Measurements from ENCODE around the gene BCORL1.

The BCORL1 gene

DNA sequence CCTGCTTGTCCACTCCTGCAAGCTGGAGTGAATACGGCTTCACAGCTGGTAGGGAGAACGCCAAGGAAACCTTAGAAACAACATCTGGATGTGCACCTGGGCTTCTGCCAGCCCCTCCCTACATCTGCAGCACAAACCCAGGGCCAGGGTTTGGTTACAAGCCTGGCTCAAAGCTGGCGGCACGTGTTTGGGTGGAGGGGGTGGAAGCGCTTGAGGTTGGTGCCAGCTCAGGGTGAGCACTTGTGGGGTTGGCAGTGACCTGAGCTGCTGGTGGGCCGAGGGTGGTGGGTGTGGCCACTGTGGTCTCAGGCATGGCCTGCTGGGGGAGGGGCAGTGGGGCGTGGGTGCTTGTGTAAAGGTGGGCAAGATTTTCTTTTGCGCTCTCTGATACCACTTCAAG lies 112.3 kb downstream of the BCORL1 start:
- TF ChIP-seq, protein P1, sequence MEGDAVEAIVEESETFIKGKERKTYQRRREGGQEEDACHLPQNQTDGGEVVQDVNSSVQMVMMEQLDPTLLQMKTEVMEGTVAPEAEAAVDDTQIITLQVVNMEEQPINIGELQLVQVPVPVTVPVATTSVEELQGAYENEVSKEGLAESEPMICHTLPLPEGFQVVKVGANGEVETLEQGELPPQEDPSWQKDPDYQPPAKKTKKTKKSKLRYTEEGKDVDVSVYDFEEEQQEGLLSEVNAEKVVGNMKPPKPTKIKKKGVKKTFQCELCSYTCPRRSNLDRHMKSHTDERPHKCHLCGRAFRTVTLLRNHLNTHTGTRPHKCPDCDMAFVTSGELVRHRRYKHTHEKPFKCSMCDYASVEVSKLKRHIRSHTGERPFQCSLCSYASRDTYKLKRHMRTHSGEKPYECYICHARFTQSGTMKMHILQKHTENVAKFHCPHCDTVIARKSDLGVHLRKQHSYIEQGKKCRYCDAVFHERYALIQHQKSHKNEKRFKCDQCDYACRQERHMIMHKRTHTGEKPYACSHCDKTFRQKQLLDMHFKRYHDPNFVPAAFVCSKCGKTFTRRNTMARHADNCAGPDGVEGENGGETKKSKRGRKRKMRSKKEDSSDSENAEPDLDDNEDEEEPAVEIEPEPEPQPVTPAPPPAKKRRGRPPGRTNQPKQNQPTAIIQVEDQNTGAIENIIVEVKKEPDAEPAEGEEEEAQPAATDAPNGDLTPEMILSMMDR (conservative IDR thresholded peaks at IDR 0.05; ENCODE audit: low read depth, low read length): no peak
- Histone ChIP-seq H3K4me3 (IDR thresholded peaks at IDR 0.05; ENCODE audit: insufficient read depth, low read depth, low read length) (no peak overlapping the region), H3K9ac (no peak overlapping the region), H3K4me1 (ENCODE audit: low read depth, poor library complexity, severe bottlenecking) (peaks cover 19% of the 10 kb centered on the region), H3K27me3 (ENCODE audit: insufficient read depth, low read depth) (no peaks in the 10 kb centered on the region), H4K20me1 (ENCODE audit: insufficient read depth) (no peaks in the 10 kb centered on the region), H3K36me3 (ENCODE audit: insufficient read depth) (no peaks in the 10 kb centered on the region), H2AFZ (ENCODE audit: low read depth) (no peak overlapping the region), H3K79me2 (ENCODE audit: insufficient read depth, low read depth) (no peaks in the 10 kb centered on the region), H3K27ac (no peak overlapping the region), H3K4me2 (no peak overlapping the region)

DNA sequence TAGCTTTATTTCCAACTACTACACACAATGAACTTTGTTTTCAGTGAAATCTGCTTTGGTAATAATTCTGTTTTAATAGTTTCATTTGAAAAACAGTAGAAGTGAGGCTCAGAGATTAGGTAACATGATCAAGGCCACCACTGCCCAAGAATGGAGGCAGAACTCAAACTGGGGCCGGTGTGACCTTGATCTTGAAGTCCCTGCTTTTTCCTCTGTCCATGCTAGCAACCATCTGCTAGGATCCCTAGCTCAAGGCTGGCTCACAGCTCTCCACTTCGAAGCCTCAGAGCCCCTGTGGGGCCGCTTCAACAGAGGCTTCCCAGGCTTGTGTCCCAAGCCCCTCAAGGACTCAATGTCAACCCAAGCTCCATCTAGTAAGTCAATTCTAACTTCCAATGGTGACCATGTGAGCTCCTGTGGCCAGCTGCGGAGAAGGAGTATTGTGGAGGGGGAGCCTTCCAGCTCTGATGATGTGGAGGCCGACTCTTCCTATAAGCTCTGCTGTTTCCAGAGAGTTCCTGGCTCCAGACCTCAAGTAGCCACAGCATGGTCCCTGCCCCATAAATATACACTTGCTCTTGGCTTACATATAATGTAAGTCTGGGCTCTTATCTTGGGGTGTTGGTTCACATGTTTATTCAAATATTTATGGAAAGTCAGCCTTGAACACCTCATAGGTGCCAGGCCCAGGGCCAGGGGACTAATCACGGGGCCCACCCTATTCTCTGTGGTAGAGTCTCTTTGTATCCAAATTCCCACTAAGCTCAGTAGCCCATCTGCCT lies 113.0 kb downstream of the BCORL1 start:
- Histone ChIP-seq H3K4me2 (no peak overlapping the region), H2AFZ (ENCODE audit: low read depth) (no peak overlapping the region), H3K27ac (no peak overlapping the region), H4K20me1 (ENCODE audit: insufficient read depth) (no peaks in the 10 kb centered on the region), H3K4me1 (ENCODE audit: low read depth, poor library complexity, severe bottlenecking) (peaks cover 17% of the 10 kb centered on the region), H3K4me3 (IDR thresholded peaks at IDR 0.05; ENCODE audit: insufficient read depth, low read depth, low read length) (no peak overlapping the region), H3K9ac (no peak overlapping the region), H3K36me3 (ENCODE audit: insufficient read depth) (no peaks in the 10 kb centered on the region), H3K27me3 (ENCODE audit: insufficient read depth, low read depth) (no peaks in the 10 kb centered on the region), H3K79me2 (ENCODE audit: insufficient read depth, low read depth) (no peaks in the 10 kb centered on the region)
- TF ChIP-seq, protein P1 (conservative IDR thresholded peaks at IDR 0.05; ENCODE audit: low read depth, low read length): no peak

DNA sequence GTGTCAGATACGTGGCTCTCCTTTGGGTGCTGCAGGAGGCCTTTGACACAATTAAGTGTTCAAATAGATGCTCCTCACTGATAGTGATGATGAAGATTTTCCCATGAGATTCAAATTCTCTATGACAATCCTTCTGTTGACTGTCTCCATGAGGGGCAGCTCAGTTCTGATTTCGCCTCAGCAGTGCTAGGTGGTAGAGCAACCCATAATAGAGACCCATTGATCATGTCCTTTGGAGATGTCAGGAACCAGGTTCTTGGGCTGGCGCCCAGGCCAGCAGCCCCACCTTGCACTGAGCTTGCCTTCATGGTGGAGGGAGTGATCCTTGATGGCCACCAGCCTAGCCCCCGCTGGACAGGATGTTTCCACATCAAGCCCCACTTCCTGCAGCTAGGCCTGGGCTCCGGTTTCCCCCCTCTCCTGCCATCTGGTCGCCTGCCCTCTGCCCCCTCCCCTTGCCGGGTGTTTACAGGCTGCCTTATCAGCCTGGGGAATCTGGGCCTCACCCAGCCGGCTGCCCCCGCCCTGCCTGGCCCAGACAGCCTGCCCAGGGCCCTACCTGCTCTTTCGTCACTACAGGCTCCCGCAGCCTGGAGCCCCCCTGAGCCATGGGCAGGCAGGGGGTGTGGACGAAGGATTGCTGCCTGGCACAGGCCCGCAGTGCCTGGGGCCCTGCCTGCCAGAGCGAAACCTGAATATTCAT lies 115.2 kb downstream of the BCORL1 start:
- H4K20me1 ChIP-seq (ENCODE audit: insufficient read depth): no peaks in the 10 kb centered on the region
- H3K36me3 ChIP-seq (ENCODE audit: insufficient read depth): no peaks in the 10 kb centered on the region
- H3K4me3 ChIP-seq (IDR thresholded peaks at IDR 0.05; ENCODE audit: insufficient read depth, low read depth, low read length): no peak overlapping the region
- H3K9ac ChIP-seq: no peak overlapping the region
- H3K79me2 ChIP-seq (ENCODE audit: insufficient read depth, low read depth): no peaks in the 10 kb centered on the region
- H2AFZ ChIP-seq (ENCODE audit: low read depth): no peak overlapping the region
- H3K27me3 ChIP-seq (ENCODE audit: insufficient read depth, low read depth): no peaks in the 10 kb centered on the region
- TF ChIP-seq, protein P1 (conservative IDR thresholded peaks at IDR 0.05; ENCODE audit: low read depth, low read length): no peak
- peaks cover 3% of the 10 kb centered on the region for H3K4me1 ChIP-seq (ENCODE audit: low read depth, poor library complexity, severe bottlenecking)
- H3K27ac ChIP-seq: no peak overlapping the region
- H3K4me2 ChIP-seq: no peak overlapping the region

DNA sequence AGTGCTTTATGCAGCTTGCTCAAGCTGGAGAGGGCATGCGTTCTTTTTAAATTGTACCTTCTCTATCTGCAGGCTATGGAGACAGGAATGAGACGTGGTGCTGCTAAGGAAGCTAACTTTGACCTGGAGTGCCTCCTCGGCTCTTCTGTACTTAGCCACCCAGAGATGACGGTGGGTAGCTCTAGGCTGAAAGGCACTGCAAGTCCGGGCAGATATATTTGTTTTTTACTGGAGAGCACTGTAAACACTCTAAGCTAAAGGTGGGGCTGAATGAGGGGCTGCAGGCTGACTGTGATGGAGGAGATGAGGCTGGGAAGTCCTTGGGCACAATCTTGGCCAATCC lies 115.7 kb downstream of the BCORL1 start:
- H3K79me2 ChIP-seq (ENCODE audit: insufficient read depth, low read depth): no peaks in the 10 kb centered on the region
- H3K27ac ChIP-seq: no peak overlapping the region
- no peak overlapping the region for H3K4me2 ChIP-seq
- TF ChIP-seq, protein P1 (conservative IDR thresholded peaks at IDR 0.05; ENCODE audit: low read depth, low read length): no peak
- H3K4me1 ChIP-seq (ENCODE audit: low read depth, poor library complexity, severe bottlenecking): no peaks in the 10 kb centered on the region
- H4K20me1 ChIP-seq (ENCODE audit: insufficient read depth): no peaks in the 10 kb centered on the region
- H2AFZ ChIP-seq (ENCODE audit: low read depth): no peak overlapping the region
- H3K27me3 ChIP-seq (ENCODE audit: insufficient read depth, low read depth): no peaks in the 10 kb centered on the region
- no peak overlapping the region for H3K9ac ChIP-seq
- no peaks in the 10 kb centered on the region for H3K36me3 ChIP-seq (ENCODE audit: insufficient read depth)
- no peak overlapping the region for H3K4me3 ChIP-seq (IDR thresholded peaks at IDR 0.05; ENCODE audit: insufficient read depth, low read depth, low read length)
